HG02571 (cell line): ENCODE data around the gene USP31.
"Not testable (repeated sequence)": the region's sequence is repeated elsewhere in the genome, so short reads cannot be mapped to it uniquely, and the experiment has no call there.

Experiments used
- ATAC-seq: cut with Tn5 transposase; IDR thresholded peaks from one replicate; pipeline ENCODE4 v1.9.1; 2021; ENCODE audit warnings: mild to moderate bottlenecking, moderate library complexity; ENCODE audit not compliant: unreplicated experiment

The USP31 gene

DNA sequence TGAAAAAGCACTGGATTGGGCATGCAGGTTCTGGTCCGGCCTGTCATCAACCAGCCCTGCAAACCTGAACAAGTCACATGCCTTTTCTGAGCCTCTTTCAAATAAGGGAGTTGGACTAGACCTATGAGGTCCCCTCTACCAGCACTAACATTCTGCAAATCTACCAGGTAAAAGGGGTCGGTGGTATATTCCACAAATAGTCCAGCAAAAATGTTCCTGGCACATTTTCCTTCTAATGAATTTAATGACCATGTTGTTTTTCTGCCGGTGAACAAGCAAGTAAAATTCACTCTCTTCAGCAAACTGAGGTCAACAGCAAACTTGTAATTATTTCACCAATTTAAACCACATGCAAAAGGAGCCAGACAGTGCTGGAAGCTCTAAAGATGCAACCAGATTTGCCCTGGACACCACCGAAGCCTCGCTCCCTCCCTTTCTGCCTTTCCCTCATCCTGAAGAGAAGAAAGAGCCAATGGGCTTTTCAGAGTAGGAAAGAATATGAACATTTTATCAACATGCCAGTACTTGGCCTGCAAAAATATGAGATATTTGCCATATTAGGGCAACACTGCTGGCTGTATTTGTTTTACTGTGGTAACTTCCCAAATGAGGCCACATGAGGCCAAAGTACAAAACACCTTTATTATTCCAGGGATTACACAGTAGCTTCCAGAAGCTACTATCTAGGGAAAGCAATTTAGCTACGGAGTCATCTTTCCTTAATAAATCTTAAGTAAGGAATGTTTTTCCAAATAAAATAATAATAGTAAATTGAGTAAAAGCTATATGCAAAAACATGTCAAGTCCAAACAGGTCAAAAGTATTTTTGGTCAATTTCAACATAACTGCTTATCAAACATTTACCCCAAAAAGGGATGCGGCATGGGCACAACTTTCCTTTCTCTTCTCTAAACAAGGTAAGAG is 45.0 kb downstream of the USP31 start:
- no peak for ATAC-seq

DNA sequence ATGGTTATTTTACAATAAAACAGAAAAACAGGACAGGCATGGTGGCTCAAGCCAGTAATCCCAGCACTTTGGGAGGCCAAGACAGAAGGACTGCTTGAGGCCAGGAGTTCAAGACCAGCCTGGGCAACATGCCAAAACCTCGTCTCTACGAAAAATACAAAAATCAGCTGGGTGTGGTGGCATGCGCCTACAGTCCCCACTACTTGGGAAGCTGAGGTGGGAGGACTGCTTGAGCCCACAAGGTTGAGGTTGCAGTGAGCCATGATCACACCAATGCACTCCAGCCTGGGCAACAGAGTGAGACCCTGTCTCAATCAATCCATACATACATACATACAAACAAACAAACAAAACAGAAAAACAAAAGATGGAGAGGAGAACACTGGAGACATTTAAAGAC is 45.6 kb downstream of the USP31 start:
- ATAC-seq, result no peak

DNA sequence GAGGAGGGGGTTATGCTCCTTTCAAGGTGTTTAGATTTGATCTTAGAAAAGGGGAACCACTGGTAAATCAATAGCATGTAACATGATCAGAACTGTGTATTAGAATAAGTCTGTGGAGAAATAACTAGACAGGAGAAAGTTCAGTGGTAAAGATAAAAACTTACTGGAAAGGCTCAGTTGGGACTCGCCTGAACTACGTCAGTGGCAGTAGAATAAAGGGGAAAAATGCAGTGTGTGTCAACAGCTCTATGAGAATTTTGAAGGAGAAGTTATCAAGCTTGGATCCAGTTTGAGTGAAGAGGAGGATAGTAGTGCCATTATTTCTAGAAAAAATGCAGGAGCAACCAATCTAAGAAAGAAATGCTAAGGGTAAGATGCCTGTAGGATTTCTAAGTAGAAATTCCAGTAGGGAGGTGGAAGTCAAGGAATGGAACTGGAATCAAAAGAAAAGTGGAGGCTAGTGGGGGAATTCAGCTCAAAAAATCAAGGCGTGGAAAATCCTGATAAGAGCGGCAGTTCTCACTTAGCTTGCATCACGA is 48.2 kb downstream of the USP31 start:
- no peak for ATAC-seq

DNA sequence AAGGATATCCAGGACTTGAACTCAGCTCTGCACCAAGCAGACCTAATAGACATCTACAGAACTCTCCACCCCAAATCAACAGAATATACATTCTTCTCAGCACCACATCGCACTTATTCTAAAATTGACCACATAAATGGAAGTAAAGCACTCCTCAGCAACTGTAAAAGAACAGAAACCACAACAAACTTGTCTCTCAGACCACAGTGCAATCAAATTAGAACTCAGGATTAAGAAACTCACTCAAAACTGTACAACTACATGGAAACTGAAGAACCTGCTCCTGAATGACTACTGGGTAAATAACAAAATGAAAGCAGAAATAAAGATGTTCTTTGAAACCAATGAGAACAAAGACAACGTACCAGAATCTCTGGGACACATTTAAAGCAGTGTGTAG is 52.8 kb downstream of the USP31 start:
- ATAC-seq, result not testable (repeated sequence)

DNA sequence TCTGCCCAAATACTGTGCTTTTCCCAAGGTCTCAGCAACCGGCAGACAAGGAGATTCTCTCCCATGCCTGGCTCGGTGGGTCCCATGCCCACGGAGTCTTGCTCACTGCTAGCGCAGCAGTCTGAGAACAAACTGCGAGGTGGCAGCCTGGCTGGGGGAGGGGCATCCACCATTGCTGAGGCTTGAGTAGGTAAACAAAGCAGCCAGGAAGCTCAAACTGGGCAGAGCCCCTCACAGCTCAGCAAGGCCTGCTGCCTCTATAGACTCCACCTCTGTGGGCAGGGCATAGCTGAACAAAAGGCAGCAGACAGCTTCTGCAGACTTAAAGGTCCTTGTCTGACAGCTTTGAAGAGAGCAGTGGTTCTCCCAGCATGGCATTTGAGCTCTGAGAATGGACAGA is 55.1 kb downstream of the USP31 start:
- ATAC-seq, result not testable (repeated sequence)

DNA sequence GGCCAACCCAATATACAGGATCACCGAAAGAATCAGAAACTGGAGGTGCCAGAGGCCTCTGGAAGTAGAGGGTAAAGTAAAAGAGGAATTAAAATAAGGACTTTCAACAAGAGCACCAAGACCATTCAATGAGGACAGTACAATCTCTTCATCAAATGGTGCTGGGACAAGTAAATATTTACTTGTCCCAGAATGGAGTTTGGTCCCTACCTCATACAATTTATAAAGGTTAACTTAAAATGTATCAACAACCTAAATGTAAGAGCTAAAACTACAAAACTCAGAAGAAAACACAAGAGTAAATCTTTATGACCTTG is 56.5 kb downstream of the USP31 start:
- no peak for ATAC-seq

DNA sequence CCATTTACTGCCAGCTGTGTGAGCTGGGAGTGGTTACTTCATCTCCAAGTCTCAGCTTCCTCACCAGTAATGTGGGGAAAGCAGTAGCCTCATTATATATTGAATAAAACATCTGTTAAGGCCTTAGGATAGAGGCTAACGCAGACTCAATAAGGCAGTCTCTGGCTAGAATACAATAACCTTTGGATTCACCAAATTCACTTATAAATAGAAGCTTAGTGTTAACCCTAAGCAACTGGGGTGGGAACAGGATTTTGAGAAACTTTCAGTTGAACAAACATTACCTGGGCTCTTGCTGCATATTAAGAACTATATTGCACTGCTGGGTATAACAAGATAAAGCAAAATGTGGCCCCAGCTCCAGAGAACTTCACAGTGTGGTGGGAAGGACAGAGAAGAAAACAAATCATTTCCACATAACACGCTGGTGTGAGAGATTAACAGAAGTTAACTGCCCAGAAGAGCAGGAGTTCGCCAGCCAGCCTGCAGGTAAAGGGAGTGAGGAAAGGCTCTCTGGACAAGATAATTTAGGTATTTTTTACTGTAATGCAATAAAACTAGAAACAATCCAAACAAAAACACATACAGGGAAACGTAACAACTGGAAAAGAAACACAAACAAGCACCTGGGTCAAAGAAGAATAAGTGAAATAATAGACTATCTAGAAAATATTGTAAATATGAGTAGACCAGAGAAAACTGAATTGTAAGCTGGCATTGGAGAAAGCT is 57.0 kb downstream of the USP31 start:
- ATAC-seq, result no peak

DNA sequence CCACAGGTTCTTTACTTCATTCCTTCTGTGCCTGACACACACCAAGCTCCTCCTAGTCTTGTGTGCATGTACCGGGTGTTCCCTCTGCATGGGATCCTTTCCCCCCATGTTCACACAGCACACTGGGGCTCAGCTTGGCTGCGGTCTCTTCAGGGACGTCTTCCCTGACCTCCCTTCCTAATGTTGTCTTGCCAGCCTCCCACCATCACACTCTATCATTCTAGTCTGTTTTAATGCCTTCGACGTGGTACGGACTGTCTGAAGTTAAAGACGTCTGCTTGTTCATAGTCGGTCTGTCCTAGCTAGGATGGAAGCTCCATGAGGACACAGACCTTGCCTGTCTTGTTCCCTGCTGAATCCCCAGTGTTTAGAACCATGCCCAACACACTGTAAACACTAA is 60.1 kb downstream of the USP31 start:
- ATAC-seq, result no peak

DNA sequence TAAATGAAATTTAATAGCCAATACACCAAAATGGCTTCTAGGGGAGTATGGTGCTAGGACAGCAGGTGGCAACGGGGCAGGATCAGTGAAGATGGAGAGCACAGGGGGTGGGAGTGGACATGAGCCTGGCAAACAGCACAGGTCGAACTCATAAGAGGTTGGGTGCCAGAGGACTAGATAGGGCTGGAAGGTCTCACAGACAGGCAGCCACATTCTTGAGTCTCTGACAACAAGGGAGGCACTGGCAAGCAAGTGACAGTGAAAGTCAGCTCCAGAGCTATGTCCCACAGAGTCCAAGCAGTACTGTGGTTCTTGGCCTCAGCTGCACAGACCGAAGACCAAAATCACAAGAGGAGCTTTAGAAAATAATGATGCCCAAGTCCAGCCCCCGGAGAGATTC is 61.2 kb downstream of the USP31 start:
- no peak for ATAC-seq

DNA sequence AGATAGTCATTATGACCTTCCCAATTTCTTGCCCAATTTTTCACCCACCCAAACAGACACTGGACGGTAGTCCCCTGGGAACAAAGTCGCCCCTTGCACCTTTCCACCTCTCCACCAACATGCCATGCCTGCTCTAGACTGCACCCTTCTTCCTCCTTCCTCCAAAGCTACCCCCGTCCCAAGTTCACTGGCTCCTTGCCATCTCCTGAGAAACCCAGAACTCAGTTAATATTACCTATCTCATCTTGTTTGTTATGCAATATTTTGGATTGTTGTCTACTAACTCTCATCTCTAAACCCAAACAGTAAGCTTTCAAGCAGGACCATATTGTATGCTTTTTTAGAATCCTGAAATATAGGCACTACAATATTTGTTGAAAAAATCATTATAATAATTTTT is 63.3 kb downstream of the USP31 start:
- ATAC-seq, result no peak

DNA sequence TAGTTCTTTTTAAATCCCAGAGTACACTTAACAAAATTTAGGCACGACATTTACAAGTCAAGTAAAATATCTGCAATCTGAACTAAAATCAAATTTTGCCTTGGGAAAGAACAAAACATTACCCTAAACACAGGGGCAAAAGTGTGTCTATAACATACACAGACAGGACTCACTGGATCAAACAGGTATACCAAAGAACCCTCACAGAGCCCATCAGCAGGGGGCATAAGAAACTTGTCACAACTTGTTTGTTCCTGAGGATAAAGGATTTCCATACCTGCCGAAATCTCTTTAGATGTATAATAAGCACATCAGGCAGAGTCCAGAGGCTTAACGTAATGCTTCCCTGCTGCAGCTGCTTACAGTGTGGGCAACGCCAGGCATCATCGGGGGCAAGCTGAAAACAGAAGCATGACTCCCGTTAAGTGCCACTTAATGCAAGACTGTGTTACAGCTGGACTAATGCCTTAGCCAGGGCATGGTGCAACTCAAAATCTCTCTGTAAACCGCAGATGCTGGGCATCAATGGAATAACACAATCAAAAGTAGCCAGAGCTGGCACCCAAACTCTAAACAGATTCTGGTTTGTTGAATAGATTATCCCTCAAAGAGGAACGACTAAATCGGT is 67.0 kb downstream of the USP31 start:
- ATAC-seq, result no peak

DNA sequence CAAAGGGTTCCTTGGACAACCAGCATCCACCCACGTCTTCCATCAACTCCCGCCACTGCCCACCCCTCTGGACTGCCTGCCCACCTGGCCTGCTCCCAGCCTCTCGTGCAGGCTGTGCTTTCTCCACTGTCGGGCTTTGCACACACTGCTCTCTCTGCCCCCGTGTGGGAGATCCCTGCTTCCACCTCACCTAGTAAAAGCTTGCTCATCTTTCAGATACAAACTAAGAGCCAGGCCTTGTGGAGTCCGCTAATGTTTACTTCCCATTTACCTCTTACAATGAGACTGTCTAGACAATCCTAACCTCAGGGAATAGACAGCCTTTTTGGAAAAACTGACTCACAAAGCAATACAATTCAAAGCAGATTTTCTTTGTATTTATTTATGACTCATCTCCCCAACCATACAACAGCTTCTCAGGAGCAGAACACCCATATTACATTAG is 67.6 kb downstream of the USP31 start:
- no peak for ATAC-seq

DNA sequence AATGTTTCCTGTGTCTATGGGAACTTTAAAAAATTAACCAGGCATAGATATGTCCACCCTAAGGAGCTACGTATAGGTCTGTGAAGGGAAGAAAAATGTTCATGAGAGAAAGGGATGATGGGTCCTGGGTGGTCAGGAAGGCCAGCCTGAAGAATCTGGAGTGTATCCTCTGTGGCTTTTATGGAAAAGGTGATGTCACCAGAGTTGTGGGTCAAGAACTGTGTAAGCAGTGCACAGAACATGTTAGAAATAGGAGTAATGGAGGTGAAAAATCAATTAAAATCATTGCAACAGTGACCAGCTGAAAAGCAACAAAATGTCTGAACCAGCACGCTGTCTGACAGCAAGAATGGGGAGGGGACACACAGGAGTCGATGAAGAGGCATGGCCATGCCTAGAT is 68.5 kb downstream of the USP31 start:
- no peak for ATAC-seq

DNA sequence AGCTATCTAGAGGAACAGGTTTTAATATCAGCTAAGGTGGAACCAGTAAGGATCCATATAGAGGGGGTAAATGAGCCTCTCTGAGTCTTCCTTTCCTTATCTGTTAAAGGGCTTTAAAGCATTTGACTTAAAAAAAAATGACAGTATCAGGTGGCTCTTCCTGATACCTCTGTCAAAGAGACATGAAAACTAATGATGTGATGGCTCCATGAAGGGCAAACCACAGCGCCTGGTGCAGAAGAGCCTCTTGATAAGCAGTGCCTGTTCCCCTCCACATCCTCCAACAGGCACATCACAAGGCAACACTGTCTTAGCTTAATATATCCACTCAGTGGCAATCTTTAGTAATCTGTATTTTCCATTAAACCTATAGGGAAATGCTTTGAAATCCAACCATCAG is 68.9 kb downstream of the USP31 start:
- ATAC-seq, result no peak

DNA sequence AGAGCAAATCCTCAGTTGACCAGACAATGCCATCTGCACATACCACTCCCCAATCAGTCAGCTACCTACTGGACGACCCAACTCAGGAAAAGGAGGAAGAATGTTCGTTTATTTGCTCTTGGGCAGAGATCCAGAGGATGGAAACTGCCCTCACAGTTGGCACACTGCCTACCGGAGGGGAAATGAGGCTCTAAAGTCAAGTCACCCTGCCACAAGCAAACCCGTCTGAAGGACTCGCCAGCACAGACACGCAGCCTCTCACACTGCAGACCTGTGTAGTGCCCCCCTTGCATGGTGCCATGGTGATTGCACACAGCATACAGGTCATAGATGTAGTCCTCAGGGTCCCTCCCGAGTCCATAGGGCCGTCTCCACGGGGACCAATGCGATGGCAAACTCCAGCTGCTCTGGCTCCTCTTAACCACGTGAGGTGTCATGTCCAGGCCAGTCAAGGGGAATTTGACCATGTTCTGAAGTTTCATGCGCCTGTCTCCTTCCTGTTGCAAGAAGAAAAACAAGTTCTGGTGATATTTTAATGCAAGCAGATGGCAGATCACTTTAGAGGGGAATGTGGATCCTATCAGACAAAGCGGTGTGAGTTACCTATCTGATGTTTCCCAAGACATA is 69.5 kb downstream of the USP31 start:
- no peak for ATAC-seq

DNA sequence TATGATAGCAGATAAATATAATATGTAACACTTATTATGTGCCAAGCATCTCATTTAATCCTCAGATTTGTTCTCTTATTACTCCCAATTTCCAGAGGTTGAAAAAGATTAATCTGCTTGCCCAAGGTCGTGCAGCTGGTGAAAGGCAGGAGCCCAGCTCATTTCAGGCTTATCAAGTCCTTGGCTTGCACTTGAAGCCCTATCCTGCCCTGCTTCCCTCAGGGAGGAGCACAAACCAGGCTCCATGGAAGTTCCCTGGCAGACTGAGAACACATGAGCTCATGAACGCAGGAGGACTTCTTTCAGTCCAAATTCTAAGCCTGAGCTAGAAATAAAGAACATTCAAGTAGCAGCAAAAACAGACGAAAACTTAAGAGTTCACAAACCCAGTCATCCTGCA is 74.8 kb downstream of the USP31 start:
- no peak for ATAC-seq

DNA sequence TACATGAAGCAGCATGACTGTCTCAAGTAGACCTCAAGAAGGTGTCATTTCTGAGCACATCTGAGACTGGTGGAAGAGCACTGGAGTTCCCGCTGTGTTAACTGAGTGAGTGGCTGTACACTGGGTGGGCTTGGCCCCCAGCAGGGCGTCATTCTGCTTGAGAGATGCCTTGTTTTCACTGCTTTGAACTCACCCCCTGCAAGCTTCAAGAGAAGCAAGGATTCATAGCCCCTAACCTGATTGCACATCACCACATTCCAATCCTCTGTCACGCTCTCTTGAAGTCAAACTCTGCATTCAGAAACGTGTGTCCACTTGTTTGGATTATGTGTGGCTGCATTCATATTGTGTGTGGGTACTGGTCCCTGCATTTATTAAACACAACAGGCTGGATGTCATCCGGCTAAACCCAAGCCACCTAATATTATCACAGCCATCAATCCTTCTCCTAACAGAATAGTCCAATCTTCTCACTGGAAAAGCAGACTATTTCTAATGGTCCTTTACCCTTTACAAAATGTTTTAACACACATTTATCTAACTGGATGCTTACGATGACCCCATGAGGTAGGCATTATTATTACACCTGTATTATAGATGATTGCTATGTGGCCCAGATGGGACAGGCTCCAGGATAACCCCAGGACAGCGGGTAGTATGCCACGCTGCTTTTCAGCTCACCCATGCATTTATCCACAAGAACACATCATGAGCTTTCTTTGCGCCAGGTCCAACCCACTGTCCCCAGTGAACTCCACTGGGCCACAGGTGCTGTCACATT is 76.3 kb downstream of the USP31 start:
- no peak for ATAC-seq

DNA sequence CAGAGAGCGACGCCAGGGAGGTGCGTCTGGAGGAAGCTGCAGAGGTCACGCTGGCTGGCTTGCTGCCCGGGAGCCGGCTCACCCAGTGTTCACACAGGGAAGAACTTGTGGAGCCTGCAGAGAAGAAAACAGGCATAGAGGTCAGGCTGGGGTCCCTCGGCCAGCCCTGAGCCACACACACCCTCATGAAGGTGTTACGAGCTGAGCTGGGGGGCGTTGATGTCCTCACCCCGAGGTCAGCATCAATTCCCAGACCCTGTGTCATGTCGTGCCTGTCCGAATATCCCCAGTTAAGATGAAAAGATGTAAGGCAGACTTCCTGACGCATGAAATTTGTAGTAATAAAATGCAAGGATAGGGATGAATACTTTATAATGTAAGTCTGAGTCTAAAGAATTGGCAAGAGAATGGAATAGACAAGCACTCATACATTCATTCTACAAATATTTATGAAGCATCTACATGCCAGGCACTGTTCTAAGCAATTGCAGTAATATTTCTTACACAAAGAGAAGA is 77.1 kb downstream of the USP31 start:
- no peak for ATAC-seq

DNA sequence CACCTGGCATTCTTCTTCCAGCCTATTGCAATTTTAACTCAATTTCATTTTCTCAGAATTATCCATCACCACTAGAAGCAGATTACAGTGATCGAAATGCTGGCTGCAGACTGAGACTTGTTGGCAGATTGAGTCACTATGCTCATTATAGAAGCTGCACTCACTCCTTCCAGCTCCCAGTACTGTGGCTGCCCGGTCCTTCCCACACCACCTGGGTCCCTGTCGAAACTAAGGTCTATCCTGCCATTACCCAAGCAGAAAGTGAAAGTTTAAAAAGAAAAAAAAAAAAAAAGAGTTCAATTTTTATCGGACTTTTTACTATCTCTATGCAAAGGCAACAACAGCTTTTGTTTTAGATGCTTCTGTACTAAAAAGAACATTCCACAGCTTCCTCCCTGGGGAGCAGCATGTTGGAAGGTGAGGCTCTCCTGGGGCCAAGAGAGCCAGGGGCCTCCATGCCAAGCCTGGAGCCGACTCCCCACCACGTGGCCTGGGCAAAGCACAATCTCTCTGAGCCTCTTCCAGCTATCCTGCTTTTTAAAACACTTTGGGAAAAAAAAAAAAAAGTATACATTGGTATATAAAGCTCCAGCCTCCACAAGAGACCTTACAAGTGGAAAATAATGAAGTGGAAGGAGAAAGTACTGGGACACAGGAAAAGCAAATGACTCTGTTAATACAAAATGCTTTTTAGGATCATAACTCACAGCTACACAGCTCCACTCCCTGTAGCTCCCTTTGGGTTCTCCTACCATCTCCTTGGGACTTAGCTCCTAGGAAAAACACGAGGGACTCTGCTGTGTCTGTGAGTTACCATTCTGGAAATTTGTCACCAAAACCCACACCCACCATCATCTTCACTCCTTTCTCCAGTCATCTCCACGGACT is 77.8 kb downstream of the USP31 start:
- no peak for ATAC-seq
